WTC11 (cell line): ENCODE data around the gene RGS7. TPM values are rescaled to one million over a fixed set of nuclear protein-coding genes. Genes with fewer than 3 reads are reported as not detected.
A peak's percentile ranks its signal among the peaks of the same experiment; 100 is the strongest.

Experiments
- ATAC-seq: fragments of 200-7000 bp; cut with Tn5 transposase; 2 replicates; pipeline ENCODE4 v1.10.0; 2021; ENCODE audit warnings: mild to moderate bottlenecking, moderate library complexity
- CTCF ChIA-PET: fragments of 300-600 bp; sonication (Branson Sonifier 250); formaldehyde crosslinking; loops from one replicate; lab custom pipeline; 2021; ENCODE audit warnings: antibody characterized with exemption; lab: Charles Lee
- POLR2A ChIA-PET: fragments of 350-600 bp; sonication (Branson Sonifier 250); formaldehyde crosslinking; loops from one replicate; lab custom pipeline; 2021; ENCODE audit warnings: antibody characterized with exemption; lab: Charles Lee
- DNase-seq: peaks from one replicate; pipeline ENCODE4 v3.0.0; 2021; ENCODE audit warnings: low spot score
- H3K27ac Mint-ChIP-seq: 2 replicates; pipeline ENCODE4 v1.8.0; 2021; ENCODE audit warnings: mixed read lengths
- H3K27me3 Mint-ChIP-seq: 2 replicates; pipeline ENCODE4 v1.8.0; 2021; ENCODE audit warnings: low read depth, mild to moderate bottlenecking, moderate library complexity, mixed read lengths
- H3K36me3 Mint-ChIP-seq: 2 replicates; pipeline ENCODE4 v1.8.0; 2021; ENCODE audit warnings: mixed read lengths
- H3K4me1 Mint-ChIP-seq: 2 replicates; pipeline ENCODE4 v1.8.0; 2022; ENCODE audit warnings: mixed read lengths
- H3K4me3 Mint-ChIP-seq: 2 replicates; pipeline ENCODE4 v1.8.0; 2021; ENCODE audit warnings: mild to moderate bottlenecking, moderate library complexity, mixed read lengths
- H3K9me3 Mint-ChIP-seq: 2 replicates; pipeline ENCODE4 v1.8.0; 2021; ENCODE audit warnings: mixed read lengths
- ARID4B ChIP-seq: sonication (generic); formaldehyde crosslinking; IDR thresholded peaks from 2 replicates; pipeline ENCODE4 v1.8.0; 2023; ENCODE audit warnings: missing genetic modification reagents, mild to moderate bottlenecking, borderline replicate concordance
- ATF2 ChIP-seq: sonication (generic); formaldehyde crosslinking; IDR thresholded peaks from 2 replicates; pipeline ENCODE4 v1.8.1; 2022; ENCODE audit warnings: low read depth, missing genetic modification reagents, borderline replicate concordance
- CDX4 ChIP-seq: fragments of 250-450 bp; sonication (Bioruptor Pico); IDR thresholded peaks from 2 replicates; pipeline ENCODE4 v1.9.0; 2021; ENCODE audit warnings: moderate library complexity, mild to moderate bottlenecking, inconsistent platforms, borderline replicate concordance
- CREB1 ChIP-seq: sonication (generic); formaldehyde crosslinking; IDR thresholded peaks from 2 replicates; pipeline ENCODE4 v1.8.0; 2023; ENCODE audit warnings: mild to moderate bottlenecking, missing genetic modification reagents
- ELF4 ChIP-seq: sonication (generic); formaldehyde crosslinking; IDR thresholded peaks from 2 replicates; pipeline ENCODE4 v1.8.1; 2022; ENCODE audit warnings: low read depth, mild to moderate bottlenecking, moderate library complexity, missing genetic modification reagents
- FOXK1 ChIP-seq: sonication (generic); formaldehyde crosslinking; IDR thresholded peaks from 2 replicates; pipeline ENCODE4 v1.8.0; 2022; ENCODE audit warnings: mild to moderate bottlenecking, moderate library complexity, missing genetic modification reagents
- GABPB1 ChIP-seq: sonication (generic); formaldehyde crosslinking; IDR thresholded peaks from 2 replicates; pipeline ENCODE4 v1.8.1; 2023; ENCODE audit warnings: mild to moderate bottlenecking, missing genetic modification reagents
- GTF2I ChIP-seq: fragments of 250-450 bp; sonication (Bioruptor Pico); conservative IDR thresholded peaks from 2 replicates; pipeline ENCODE4 v1.4.0; 2021; ENCODE audit warnings: mild to moderate bottlenecking
- HMGA2 ChIP-seq: fragments of 250-450 bp; sonication (Bioruptor Pico); IDR thresholded peaks from 2 replicates; pipeline ENCODE4 v1.4.0; 2021; ENCODE audit warnings: mild to moderate bottlenecking, moderate library complexity
- JAZF1 ChIP-seq: fragments of 250-450 bp; sonication (Bioruptor Pico); IDR thresholded peaks from 2 replicates; pipeline ENCODE4 v1.9.0; 2021; ENCODE audit warnings: moderate library complexity, mild to moderate bottlenecking, inconsistent platforms
- JUN ChIP-seq: sonication (generic); formaldehyde crosslinking; IDR thresholded peaks from 2 replicates; pipeline ENCODE4 v1.8.0; 2023; ENCODE audit warnings: mild to moderate bottlenecking, missing genetic modification reagents
- KAT7 ChIP-seq: sonication (generic); formaldehyde crosslinking; IDR thresholded peaks from 2 replicates; pipeline ENCODE4 v1.8.1; 2023; ENCODE audit warnings: missing genetic modification reagents, mild to moderate bottlenecking, borderline replicate concordance
- NFE2L1 ChIP-seq: sonication (generic); formaldehyde crosslinking; IDR thresholded peaks from 2 replicates; pipeline ENCODE4 v1.8.1; 2023; ENCODE audit warnings: missing genetic modification reagents
- NR1H2 ChIP-seq: sonication (generic); formaldehyde crosslinking; IDR thresholded peaks from 2 replicates; pipeline ENCODE4 v1.9.0; 2021; ENCODE audit warnings: mild to moderate bottlenecking, moderate library complexity, missing genetic modification reagents
- NR2C2 ChIP-seq: sonication (generic); formaldehyde crosslinking; IDR thresholded peaks from 2 replicates; pipeline ENCODE4 v1.8.0; 2022; ENCODE audit warnings: mild to moderate bottlenecking, missing genetic modification reagents
- NR3C1 ChIP-seq: sonication (generic); formaldehyde crosslinking; conservative IDR thresholded peaks from 2 replicates; pipeline ENCODE4 v1.8.1; 2023; ENCODE audit warnings: low read depth, mild to moderate bottlenecking, missing genetic modification reagents
- SMAD3 ChIP-seq: sonication (generic); formaldehyde crosslinking; IDR thresholded peaks from 2 replicates; pipeline ENCODE4 v1.8.0; 2022; ENCODE audit warnings: missing genetic modification reagents, mild to moderate bottlenecking, borderline replicate concordance
- SOX15 ChIP-seq: fragments of 250-450 bp; sonication (Bioruptor Pico); IDR thresholded peaks from 2 replicates; pipeline ENCODE4 v1.9.0; 2021; ENCODE audit warnings: mild to moderate bottlenecking
- TP53 ChIP-seq: sonication (generic); formaldehyde crosslinking; IDR thresholded peaks from 2 replicates; pipeline ENCODE4 v1.8.1; 2023; ENCODE audit warnings: mild to moderate bottlenecking, missing genetic modification reagents
- USF1 ChIP-seq: sonication (generic); formaldehyde crosslinking; IDR thresholded peaks from 2 replicates; pipeline ENCODE4 v1.8.0; 2022; ENCODE audit warnings: mild to moderate bottlenecking, missing genetic modification reagents
- ZBTB21 ChIP-seq: sonication (generic); formaldehyde crosslinking; IDR thresholded peaks from 2 replicates; pipeline ENCODE4 v1.8.1; 2023; ENCODE audit warnings: mild to moderate bottlenecking, missing genetic modification reagents, borderline replicate concordance
- ZNF121 ChIP-seq: sonication (generic); formaldehyde crosslinking; IDR thresholded peaks from 2 replicates; pipeline ENCODE4 v1.8.0; 2023; ENCODE audit warnings: missing genetic modification reagents
- ZNF219 ChIP-seq: sonication (generic); formaldehyde crosslinking; IDR thresholded peaks from 2 replicates; pipeline ENCODE4 v1.8.0; 2023; ENCODE audit warnings: missing genetic modification reagents, mild to moderate bottlenecking, borderline replicate concordance
- ZNF281 ChIP-seq: sonication (generic); formaldehyde crosslinking; IDR thresholded peaks from 2 replicates; pipeline ENCODE4 v1.8.0; 2023; ENCODE audit warnings: mild to moderate bottlenecking, missing genetic modification reagents
- ZNF396 ChIP-seq: fragments of 250-450 bp; sonication (Bioruptor Pico); IDR thresholded peaks from 2 replicates; pipeline ENCODE4 v1.8.0; 2021; ENCODE audit warnings: mild to moderate bottlenecking, moderate library complexity, borderline replicate concordance
- ZNF416 ChIP-seq: fragments of 250-450 bp; sonication (Bioruptor Pico); IDR thresholded peaks from 2 replicates; pipeline ENCODE4 v1.9.0; 2021; ENCODE audit warnings: mild to moderate bottlenecking, inconsistent platforms
- ZNF671 ChIP-seq: fragments of 250-450 bp; sonication (Bioruptor Pico); IDR thresholded peaks from 2 replicates; pipeline ENCODE4 v1.8.0; 2021; ENCODE audit warnings: mild to moderate bottlenecking
- total RNA-seq: library from RNA; stranded (reverse); gene quantifications from 3 replicates; pipeline ENCODE4 v1.2.3, GENCODE V29; 2021

The RGS7 gene
- total RNA-seq, 1 experiment from 2014 or later = 1.2 TPM

GRCh38 chr1:241272828-241273227 is 84.2 kb downstream of the RGS7 start (continued):
- no peak for TF ChIP-seq GTF2I (CRISPR knock-in tag)

- Mint-ChIP-seq H3K9me3 (peaks cover 26% of the 10 kb centered on the region), H3K4me3 (no peak overlapping the region), H3K36me3 (peaks cover 23% of the 10 kb centered on the region), H3K27ac (no peak overlapping the region), H3K27me3 (no peaks in the 10 kb centered on the region), H3K4me1 (peaks cover 8% of the 10 kb centered on the region)
- TF ChIP-seq NR1H2 (CRISPR knock-in tag) = no peak
- no peak for TF ChIP-seq JAZF1 (CRISPR knock-in tag)
- no peak for TF ChIP-seq GABPB1 (CRISPR knock-in tag)
- TF ChIP-seq CDX4 (CRISPR knock-in tag) = no peak
- TF ChIP-seq NFE2L1 (CRISPR knock-in tag) = no peak
- no peak for TF ChIP-seq TP53 (CRISPR knock-in tag)
- TF ChIP-seq SOX15 (CRISPR knock-in tag) = no peak
- TF ChIP-seq FOXK1 (CRISPR knock-in tag) = no peak
- TF ChIP-seq SMAD3 (CRISPR knock-in tag) = no peak
- TF ChIP-seq KAT7 (CRISPR knock-in tag) = no peak
- TF ChIP-seq ZBTB21 (CRISPR knock-in tag) = no peak
- no peak for TF ChIP-seq NR3C1 (CRISPR knock-in tag)
- TF ChIP-seq ELF4 (CRISPR knock-in tag) = no peak
- DNase-seq (peak; percentile 16), ATAC-seq (peak; percentile 74)
- ChIA-PET CTCF (interaction anchor here (2.9 kb wide), 1 partner anchor 305 kb away, joined by 19 read pairs; no protein-coding TSS in a partner anchor), POLR2A (no interaction called here)
Observed at GRCh38 chr1:241271427-241271826, 85.6 kb downstream of the RGS7 start.

GRCh38 chr1:241270016-241270415 is 87.0 kb downstream of the RGS7 start:
- DNase-seq (no peak), ATAC-seq (no peak)
- no peak overlapping the region for H3K4me3 Mint-ChIP-seq
- POLR2A ChIA-PET = no interaction called here
- H3K27me3 Mint-ChIP-seq = no peaks in the 10 kb centered on the region
- peaks cover 8% of the 10 kb centered on the region for H3K4me1 Mint-ChIP-seq
- peaks cover 26% of the 10 kb centered on the region for H3K9me3 Mint-ChIP-seq
- CTCF ChIA-PET = interaction anchor here (0.7 to 2.9 kb wide), 4 partner anchors 32 to 303 kb away, joined by 3 to 19 read pairs (median 3); no protein-coding TSS in a partner anchor
- H3K36me3 Mint-ChIP-seq = peaks cover 23% of the 10 kb centered on the region
- H3K27ac Mint-ChIP-seq = no peak overlapping the region
- TF ChIP-seq ZNF219 (CRISPR knock-in tag) (no peak), CREB1 (CRISPR knock-in tag) (no peak), SMAD3 (CRISPR knock-in tag) (no peak), ARID4B (no peak), ZNF671 (no peak), ZNF416 (CRISPR knock-in tag) (no peak), HMGA2 (CRISPR knock-in tag) (no peak), JUN (CRISPR knock-in tag) (no peak), USF1 (CRISPR knock-in tag) (no peak), ATF2 (CRISPR knock-in tag) (no peak), ZNF396 (CRISPR knock-in tag) (no peak), ZNF281 (CRISPR knock-in tag) (no peak), NR2C2 (CRISPR knock-in tag) (no peak), ZNF121 (CRISPR knock-in tag) (no peak)
